Hippocampal formation (tissue), 2 donors: ENCODE measurements around the gene NDUFB10.

Experiments used
- DNase-seq, 2 donors: peaks; one replicate each; lab custom pipeline; 2025; lab: John Stamatoyannopoulos, UW

The NDUFB10 gene

GRCh38 chr16:1971796-1972489 is 12.6 kb downstream of the NDUFB10 start, which contains the start of gene TBL3:
TBL3 (plus strand) TSS chr16:1972053; CDS start chr16:1972165, 112 bp downstream.
- DNase-seq: peak; percentile 86 to 94

- no peak for DNase-seq
Measured at GRCh38 chr16:1972490-1972877, 13.1 kb downstream of the NDUFB10 start.

DNA sequence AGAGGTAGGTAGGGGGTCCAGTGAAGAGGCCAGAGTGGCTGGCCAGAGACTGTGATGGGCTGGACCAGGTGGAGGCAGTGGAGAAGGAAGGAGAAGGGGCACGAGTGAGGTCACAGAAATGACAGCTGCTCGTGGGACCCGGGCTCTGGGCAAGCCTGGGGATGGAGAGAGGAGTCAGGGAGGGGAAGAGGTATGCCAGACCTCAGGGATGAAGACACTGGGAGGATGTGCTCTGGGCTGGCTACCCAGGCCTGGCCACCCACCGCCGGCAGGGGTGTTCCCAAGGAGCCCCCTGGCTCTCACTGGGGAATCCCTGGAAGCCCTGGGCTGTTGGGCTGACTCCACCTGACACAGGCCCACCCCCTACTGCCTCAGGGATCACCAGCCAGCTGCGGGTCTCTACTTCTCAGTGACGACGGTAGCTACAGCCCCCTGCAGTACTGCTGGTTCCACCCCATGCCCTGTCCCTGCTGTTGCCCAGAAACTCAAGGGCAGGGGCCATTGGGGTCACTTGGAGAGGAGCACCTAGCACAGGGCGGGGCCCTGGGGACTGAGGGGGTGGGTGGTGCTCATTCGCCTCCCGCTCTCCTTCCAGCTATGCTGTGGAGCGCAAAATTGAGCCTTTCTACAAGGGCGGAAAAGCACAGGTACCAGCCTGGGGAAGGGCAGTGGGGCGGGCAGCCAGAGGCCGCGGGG is 14.3 kb downstream of the NDUFB10 start:
- DNase-seq: no peak

GRCh38 chr16:1974157-1975070 is 15.1 kb downstream of the NDUFB10 start:
- DNase-seq: no peak

GRCh38 chr16:1975432-1976215 is 16.3 kb downstream of the NDUFB10 start:
- no peak for DNase-seq

- DNase-seq: no peak
Measured at GRCh38 chr16:1976216-1976520, 16.8 kb downstream of the NDUFB10 start.

- DNase-seq: no peak
Measured at GRCh38 chr16:1976951-1977874, 17.9 kb downstream of the NDUFB10 start.

DNA sequence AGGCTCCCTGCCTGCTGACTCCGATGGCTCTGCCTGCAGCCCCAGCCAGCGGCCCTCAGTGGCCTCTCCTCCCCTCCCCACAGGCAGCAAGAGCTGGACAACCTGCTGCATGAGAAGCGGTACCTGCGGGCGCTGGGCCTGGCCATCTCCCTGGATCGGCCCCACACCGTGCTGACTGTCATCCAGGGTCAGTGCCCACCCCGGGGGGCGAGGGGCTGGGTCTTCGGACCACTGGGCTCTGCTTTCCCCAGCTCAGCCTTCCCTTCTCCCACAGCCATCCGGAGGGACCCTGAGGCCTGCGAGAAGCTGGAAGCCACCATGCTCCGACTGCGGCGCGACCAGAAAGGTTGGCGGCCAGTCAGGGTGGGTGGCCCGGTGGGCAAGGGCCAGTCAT is 18.5 kb downstream of the NDUFB10 start:
- DNase-seq: no peak

- DNase-seq: no peak
Measured at GRCh38 chr16:1978476-1979120, 19.3 kb downstream of the NDUFB10 start.

GRCh38 chr16:1979271-1980029 is 20.1 kb downstream of the NDUFB10 start:
- no peak for DNase-seq

- DNase-seq: no peak
Measured at GRCh38 chr16:1980030-1980769, 20.9 kb downstream of the NDUFB10 start.

DNA sequence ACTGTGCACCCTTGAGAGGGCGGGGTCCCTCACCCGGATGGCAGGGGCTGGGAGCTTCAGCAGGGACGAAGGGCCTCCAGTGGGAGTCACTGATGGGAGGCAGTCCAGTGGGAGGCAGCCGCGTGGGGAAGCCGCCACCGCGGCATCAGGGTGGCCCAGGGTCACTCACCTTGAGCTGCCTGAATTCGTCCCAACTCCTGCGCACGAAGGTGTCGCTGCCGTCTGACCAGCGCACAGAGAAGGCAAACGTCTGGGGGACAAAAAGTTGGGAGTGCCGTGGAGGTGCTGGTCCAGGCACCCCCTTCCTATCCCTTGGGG is 21.4 kb downstream of the NDUFB10 start:
- no peak for DNase-seq

GRCh38 chr16:1981398-1981836 is 22.1 kb downstream of the NDUFB10 start, which contains the start of gene NOXO1:
NOXO1 (minus strand) TSS chr16:1981469; CDS start chr16:1981179, 290 bp downstream.
- no peak for DNase-seq

DNA sequence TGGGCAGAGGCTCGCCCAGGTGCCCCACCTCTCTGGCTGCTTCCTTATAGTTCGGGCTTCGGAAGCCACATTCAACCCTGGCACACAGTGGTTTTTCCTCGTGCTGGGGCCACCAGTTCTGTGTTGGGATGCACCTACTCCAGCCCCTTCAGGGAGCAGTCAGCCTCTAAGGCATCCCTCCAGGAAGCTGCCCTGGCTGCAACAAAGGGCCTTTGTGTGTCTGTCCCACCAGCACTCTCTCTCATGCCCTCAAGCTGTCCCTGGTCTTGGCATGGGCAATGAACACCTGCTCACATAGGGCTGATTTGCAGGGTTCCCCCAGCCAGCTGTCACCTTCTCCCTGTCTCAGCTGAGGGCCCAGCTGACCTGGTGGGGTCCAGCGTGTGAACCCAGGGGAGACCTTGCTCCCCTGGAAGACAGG is 22.7 kb downstream of the NDUFB10 start:
- no peak for DNase-seq

GRCh38 chr16:1982991-1983543 is 23.7 kb downstream of the NDUFB10 start:
- no peak for DNase-seq

DNA sequence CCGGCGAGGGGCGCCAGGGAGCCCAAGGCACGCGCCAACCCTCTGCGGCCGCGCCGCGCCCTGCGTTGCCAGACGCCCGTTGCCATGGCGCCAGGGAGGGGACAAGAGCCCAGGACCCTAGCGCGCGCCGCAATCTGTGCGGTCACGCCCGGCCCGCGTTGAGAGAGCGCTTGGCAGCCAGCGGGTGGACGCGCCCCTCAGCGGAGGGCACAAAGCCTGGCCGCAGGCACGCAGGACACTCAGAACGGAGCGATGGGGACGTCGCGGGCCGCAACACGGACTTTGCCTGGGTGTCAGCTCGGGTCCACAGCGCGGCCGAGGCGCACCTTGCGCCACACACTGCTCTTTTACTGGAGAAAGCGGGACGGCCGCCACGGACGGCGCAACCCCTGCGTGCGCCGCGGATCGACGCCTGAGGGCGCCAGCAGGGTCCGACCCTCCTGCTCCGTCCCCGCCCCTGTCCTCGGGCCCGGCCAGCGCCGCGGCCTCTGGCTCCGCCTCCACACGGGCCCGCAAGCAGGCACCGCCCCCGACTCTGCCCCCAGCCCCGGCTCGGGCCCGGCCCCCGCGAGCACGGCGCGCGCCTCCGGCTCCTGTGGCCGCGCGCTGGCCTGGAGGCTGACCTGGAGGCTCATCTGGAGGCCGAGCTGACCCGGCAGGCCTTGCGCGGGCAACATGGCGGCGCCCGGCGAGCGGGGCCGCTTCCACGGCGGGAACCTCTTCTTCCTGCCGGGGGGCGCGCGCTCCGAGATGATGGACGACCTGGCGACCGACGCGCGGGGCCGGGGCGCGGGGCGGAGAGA is 24.4 kb downstream of the NDUFB10 start, which contains the start of gene GFER:
TSS of gene GFER (plus strand) at position 650 of the 803 bp plus-strand sequence. CDS start at position 676, 26 bp downstream.
- peak; percentile 82 to 89 for DNase-seq
